ENCODE data around the gene COPS6.
"Not testable (repeated sequence)": the region's sequence is repeated elsewhere in the genome, so short reads cannot be mapped to it uniquely, and the experiment has no call there.

DNA sequence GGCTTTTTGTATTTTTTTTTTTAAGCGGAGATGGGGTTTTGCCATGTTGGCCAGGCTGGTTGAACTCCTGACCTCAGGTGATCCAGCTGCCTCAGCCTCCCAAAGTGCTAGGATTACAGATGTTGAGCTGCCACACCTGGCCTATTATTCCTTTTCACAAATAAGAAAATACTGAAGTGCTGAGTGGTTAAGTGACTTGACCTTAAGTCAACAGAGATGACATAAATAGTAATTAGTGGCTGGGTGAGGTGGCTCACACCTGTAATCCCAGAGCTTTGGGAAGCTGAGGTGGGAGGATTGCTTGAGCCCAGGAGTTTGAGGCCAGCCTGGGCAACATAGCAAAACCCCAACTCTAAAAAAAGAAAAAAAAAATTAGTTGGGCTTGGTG is 41.4 kb downstream of the COPS6 start:
- not testable (repeated sequence) for TF ChIP-seq RAD21 (IDR thresholded peaks at IDR 0.05); TAF1 (conservative IDR thresholded peaks at IDR 0.05); YY1 (IDR thresholded peaks at IDR 0.05); FOXA1 (IDR thresholded peaks at IDR 0.05); JUND (IDR thresholded peaks at IDR 0.05); SP1 (IDR thresholded peaks at IDR 0.05); GABPA (IDR thresholded peaks at IDR 0.05 in 1 of 2, conservative IDR thresholded peaks at IDR 0.05 in 1 of 2); RXRA (IDR thresholded peaks at IDR 0.05)
- TF ChIP-seq, protein P1, sequence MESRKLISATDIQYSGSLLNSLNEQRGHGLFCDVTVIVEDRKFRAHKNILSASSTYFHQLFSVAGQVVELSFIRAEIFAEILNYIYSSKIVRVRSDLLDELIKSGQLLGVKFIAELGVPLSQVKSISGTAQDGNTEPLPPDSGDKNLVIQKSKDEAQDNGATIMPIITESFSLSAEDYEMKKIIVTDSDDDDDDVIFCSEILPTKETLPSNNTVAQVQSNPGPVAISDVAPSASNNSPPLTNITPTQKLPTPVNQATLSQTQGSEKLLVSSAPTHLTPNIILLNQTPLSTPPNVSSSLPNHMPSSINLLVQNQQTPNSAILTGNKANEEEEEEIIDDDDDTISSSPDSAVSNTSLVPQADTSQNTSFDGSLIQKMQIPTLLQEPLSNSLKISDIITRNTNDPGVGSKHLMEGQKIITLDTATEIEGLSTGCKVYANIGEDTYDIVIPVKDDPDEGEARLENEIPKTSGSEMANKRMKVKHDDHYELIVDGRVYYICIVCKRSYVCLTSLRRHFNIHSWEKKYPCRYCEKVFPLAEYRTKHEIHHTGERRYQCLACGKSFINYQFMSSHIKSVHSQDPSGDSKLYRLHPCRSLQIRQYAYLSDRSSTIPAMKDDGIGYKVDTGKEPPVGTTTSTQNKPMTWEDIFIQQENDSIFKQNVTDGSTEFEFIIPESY (IDR thresholded peaks at IDR 0.05) = not testable (repeated sequence)
- TF ChIP-seq, protein P2, sequence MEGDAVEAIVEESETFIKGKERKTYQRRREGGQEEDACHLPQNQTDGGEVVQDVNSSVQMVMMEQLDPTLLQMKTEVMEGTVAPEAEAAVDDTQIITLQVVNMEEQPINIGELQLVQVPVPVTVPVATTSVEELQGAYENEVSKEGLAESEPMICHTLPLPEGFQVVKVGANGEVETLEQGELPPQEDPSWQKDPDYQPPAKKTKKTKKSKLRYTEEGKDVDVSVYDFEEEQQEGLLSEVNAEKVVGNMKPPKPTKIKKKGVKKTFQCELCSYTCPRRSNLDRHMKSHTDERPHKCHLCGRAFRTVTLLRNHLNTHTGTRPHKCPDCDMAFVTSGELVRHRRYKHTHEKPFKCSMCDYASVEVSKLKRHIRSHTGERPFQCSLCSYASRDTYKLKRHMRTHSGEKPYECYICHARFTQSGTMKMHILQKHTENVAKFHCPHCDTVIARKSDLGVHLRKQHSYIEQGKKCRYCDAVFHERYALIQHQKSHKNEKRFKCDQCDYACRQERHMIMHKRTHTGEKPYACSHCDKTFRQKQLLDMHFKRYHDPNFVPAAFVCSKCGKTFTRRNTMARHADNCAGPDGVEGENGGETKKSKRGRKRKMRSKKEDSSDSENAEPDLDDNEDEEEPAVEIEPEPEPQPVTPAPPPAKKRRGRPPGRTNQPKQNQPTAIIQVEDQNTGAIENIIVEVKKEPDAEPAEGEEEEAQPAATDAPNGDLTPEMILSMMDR (IDR thresholded peaks at IDR 0.05; ENCODE audit: low read depth, low read length, missing input control) = not testable (repeated sequence)
- TF ChIP-seq, protein P3, sequence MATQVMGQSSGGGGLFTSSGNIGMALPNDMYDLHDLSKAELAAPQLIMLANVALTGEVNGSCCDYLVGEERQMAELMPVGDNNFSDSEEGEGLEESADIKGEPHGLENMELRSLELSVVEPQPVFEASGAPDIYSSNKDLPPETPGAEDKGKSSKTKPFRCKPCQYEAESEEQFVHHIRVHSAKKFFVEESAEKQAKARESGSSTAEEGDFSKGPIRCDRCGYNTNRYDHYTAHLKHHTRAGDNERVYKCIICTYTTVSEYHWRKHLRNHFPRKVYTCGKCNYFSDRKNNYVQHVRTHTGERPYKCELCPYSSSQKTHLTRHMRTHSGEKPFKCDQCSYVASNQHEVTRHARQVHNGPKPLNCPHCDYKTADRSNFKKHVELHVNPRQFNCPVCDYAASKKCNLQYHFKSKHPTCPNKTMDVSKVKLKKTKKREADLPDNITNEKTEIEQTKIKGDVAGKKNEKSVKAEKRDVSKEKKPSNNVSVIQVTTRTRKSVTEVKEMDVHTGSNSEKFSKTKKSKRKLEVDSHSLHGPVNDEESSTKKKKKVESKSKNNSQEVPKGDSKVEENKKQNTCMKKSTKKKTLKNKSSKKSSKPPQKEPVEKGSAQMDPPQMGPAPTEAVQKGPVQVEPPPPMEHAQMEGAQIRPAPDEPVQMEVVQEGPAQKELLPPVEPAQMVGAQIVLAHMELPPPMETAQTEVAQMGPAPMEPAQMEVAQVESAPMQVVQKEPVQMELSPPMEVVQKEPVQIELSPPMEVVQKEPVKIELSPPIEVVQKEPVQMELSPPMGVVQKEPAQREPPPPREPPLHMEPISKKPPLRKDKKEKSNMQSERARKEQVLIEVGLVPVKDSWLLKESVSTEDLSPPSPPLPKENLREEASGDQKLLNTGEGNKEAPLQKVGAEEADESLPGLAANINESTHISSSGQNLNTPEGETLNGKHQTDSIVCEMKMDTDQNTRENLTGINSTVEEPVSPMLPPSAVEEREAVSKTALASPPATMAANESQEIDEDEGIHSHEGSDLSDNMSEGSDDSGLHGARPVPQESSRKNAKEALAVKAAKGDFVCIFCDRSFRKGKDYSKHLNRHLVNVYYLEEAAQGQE (IDR thresholded peaks at IDR 0.05) = not testable (repeated sequence)
- TF ChIP-seq, protein P4, sequence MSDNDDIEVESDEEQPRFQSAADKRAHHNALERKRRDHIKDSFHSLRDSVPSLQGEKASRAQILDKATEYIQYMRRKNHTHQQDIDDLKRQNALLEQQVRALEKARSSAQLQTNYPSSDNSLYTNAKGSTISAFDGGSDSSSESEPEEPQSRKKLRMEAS (IDR thresholded peaks at IDR 0.05) = not testable (repeated sequence)
- TF ChIP-seq, protein P5, sequence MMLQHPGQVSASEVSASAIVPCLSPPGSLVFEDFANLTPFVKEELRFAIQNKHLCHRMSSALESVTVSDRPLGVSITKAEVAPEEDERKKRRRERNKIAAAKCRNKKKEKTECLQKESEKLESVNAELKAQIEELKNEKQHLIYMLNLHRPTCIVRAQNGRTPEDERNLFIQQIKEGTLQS (IDR thresholded peaks at IDR 0.05) = not testable (repeated sequence)
